ENCODE results near the gene ZFAND4.

DNA sequence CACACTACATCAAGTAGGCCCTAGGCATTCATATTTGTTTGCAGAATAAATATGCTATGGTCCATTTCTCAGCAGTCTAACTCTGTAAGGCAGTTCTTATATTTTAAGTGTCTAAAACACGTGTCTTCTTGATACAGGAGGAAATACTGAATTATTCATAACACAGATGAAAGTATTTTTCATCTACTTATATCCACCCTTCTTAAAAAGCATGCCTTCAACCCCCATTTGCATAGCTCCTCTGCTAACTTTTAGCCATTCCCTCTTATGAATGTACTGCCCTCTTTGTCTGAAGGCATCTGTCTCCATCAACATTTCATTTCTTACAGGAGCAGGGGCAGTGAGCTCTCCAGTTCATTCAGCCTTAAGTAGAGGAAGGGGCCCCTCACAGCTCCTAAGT lies 57.7 kb downstream of the ZFAND4 start:
- TF ChIP-seq POLR2A (IDR thresholded peaks at IDR 0.05; ENCODE audit: low read length) (no peak), GATA1 (IDR thresholded peaks at IDR 0.05; ENCODE audit: low read depth, low read length) (no peak)

All from erythroblast (primary cell).